ENCODE data around the gene TRMT2A.

TRMT2A gene

GRCh38 chr22:20086101-20086599 is 30.9 kb downstream of the TRMT2A start:
- Histone ChIP-seq H3K23ac (ENCODE audit: low read length in 2 of 2) (no peak overlapping the region), H3K18ac (ENCODE audit: low read depth in 1 of 2, low read length in 2 of 2) (no peak overlapping the region), H2BK12ac (ENCODE audit: low read length in 2 of 2) (no peak overlapping the region), H2BK15ac (ENCODE audit: low read depth, poor library complexity, severe bottlenecking) (no peak overlapping the region), H3K9ac (ENCODE audit: low read length) (no peak overlapping the region), H3K14ac (ENCODE audit: low read length in 2 of 2) (no peak overlapping the region), H4K91ac (ENCODE audit: low read length) (no peak overlapping the region), H3K4me2 (ENCODE audit: low read length, poor library complexity, severe bottlenecking) (no peak overlapping the region), H4K8ac (ENCODE audit: low read length) (no peak overlapping the region), H2AK5ac (ENCODE audit: low read length, severe bottlenecking) (no peak overlapping the region), H2BK120ac (ENCODE audit: low read depth, low read length) (no peak overlapping the region), H3K4me1 (ENCODE audit: control insufficient read depth, insufficient read depth, low read depth, low read length) (peaks cover 30% of the 10 kb centered on the region), H2BK5ac (ENCODE audit: low read depth, low read length, poor library complexity, severe bottlenecking) (no peak overlapping the region), H2AFZ (ENCODE audit: low read depth, low read length) (no peak overlapping the region), H3K9me3 (ENCODE audit: control insufficient read depth, low read length) (no peaks in the 10 kb centered on the region), H3K4me3 (ENCODE audit: insufficient read depth in 1 of 2, low read depth in 1 of 2, low read length in 2 of 2) (no peak overlapping the region), H3K27ac (ENCODE audit: low read length, poor library complexity, severe bottlenecking) (no peak overlapping the region), H3K27me3 (ENCODE audit: control insufficient read depth in 1 of 2, insufficient read depth in 1 of 2, low read length in 2 of 2) (no peaks in the 10 kb centered on the region), H3K79me1 (replicated peaks; ENCODE audit: low read length, poor library complexity, severe bottlenecking) (peaks cover 33% of the 10 kb centered on the region), H3K4ac (ENCODE audit: low read depth in 1 of 2, low read length in 2 of 2) (no peak overlapping the region), H3K36me3 (ENCODE audit: control insufficient read depth in 1 of 2, insufficient read depth in 2 of 2, low read depth in 1 of 2, low read length in 2 of 2) (peaks cover 59 to 67% of the 10 kb centered on the region in 2 experiments)
- 98% methylated on average over 23 of the region's 24 CpGs for WGBS
- no peak for DNase-seq

- H3K27ac ChIP-seq (ENCODE audit: low read length, poor library complexity, severe bottlenecking) = no peak overlapping the region
- no peak overlapping the region for H2BK15ac ChIP-seq (ENCODE audit: low read depth, poor library complexity, severe bottlenecking)
- WGBS = 97% methylated on average over 20 of the region's 20 CpGs
- peaks cover 54 to 62% of the 10 kb centered on the region in 2 experiments for H3K36me3 ChIP-seq (ENCODE audit: control insufficient read depth in 1 of 2, insufficient read depth in 2 of 2, low read depth in 1 of 2, low read length in 2 of 2)
- H3K79me1 ChIP-seq (replicated peaks; ENCODE audit: low read length, poor library complexity, severe bottlenecking) = peaks cover 30% of the 10 kb centered on the region
- DNase-seq = no peak
- H3K4me2 ChIP-seq (ENCODE audit: low read length, poor library complexity, severe bottlenecking) = no peak overlapping the region
- H2BK12ac ChIP-seq (ENCODE audit: low read length in 2 of 2) = no peak overlapping the region
- peaks cover 29% of the 10 kb centered on the region for H3K4me1 ChIP-seq (ENCODE audit: control insufficient read depth, insufficient read depth, low read depth, low read length)
- no peak overlapping the region for H2AK5ac ChIP-seq (ENCODE audit: low read length, severe bottlenecking)
- no peak overlapping the region for H4K8ac ChIP-seq (ENCODE audit: low read length)
- no peak overlapping the region for H3K14ac ChIP-seq (ENCODE audit: low read length in 2 of 2)
- H4K91ac ChIP-seq (ENCODE audit: low read length) = no peak overlapping the region
- no peaks in the 10 kb centered on the region for H3K27me3 ChIP-seq (ENCODE audit: control insufficient read depth in 1 of 2, insufficient read depth in 1 of 2, low read length in 2 of 2)
- H2AFZ ChIP-seq (ENCODE audit: low read depth, low read length) = no peak overlapping the region
- H3K9me3 ChIP-seq (ENCODE audit: control insufficient read depth, low read length) = no peaks in the 10 kb centered on the region
- H2BK5ac ChIP-seq (ENCODE audit: low read depth, low read length, poor library complexity, severe bottlenecking) = no peak overlapping the region
- no peak overlapping the region for H3K4ac ChIP-seq (ENCODE audit: low read depth in 1 of 2, low read length in 2 of 2)
- no peak overlapping the region for H3K4me3 ChIP-seq (ENCODE audit: insufficient read depth in 1 of 2, low read depth in 1 of 2, low read length in 2 of 2)
- no peak overlapping the region for H3K18ac ChIP-seq (ENCODE audit: low read depth in 1 of 2, low read length in 2 of 2)
- no peak overlapping the region for H3K23ac ChIP-seq (ENCODE audit: low read length in 2 of 2)
- H2BK120ac ChIP-seq (ENCODE audit: low read depth, low read length) = no peak overlapping the region
- no peak overlapping the region for H3K9ac ChIP-seq (ENCODE audit: low read length)
Observed at GRCh38 chr22:20085651-20086050, 31.4 kb downstream of the TRMT2A start.

- no peak overlapping the region for H3K27ac ChIP-seq (ENCODE audit: low read length, poor library complexity, severe bottlenecking)
- no peaks in the 10 kb centered on the region for H3K27me3 ChIP-seq (ENCODE audit: control insufficient read depth in 1 of 2, insufficient read depth in 1 of 2, low read length in 2 of 2)
- DNase-seq = peak; percentile 18
- H3K9ac ChIP-seq (ENCODE audit: low read length) = no peak overlapping the region
- H2AFZ ChIP-seq (ENCODE audit: low read depth, low read length) = no peak overlapping the region
- no peak overlapping the region for H4K8ac ChIP-seq (ENCODE audit: low read length)
- no peak overlapping the region for H4K91ac ChIP-seq (ENCODE audit: low read length)
- 80% methylated on average over 23 of the region's 23 CpGs for WGBS
- no peak overlapping the region for H3K4me3 ChIP-seq (ENCODE audit: insufficient read depth in 1 of 2, low read depth in 1 of 2, low read length in 2 of 2)
- no peak overlapping the region for H2BK15ac ChIP-seq (ENCODE audit: low read depth, poor library complexity, severe bottlenecking)
- H3K4me1 ChIP-seq (ENCODE audit: control insufficient read depth, insufficient read depth, low read depth, low read length) = peaks cover 27% of the 10 kb centered on the region
- H3K4ac ChIP-seq (ENCODE audit: low read depth in 1 of 2, low read length in 2 of 2) = no peak overlapping the region
- no peak overlapping the region for H3K4me2 ChIP-seq (ENCODE audit: low read length, poor library complexity, severe bottlenecking)
- no peak overlapping the region for H3K14ac ChIP-seq (ENCODE audit: low read length in 2 of 2)
- no peak overlapping the region for H3K23ac ChIP-seq (ENCODE audit: low read length in 2 of 2)
- H3K79me1 ChIP-seq (replicated peaks; ENCODE audit: low read length, poor library complexity, severe bottlenecking) = peaks cover 25% of the 10 kb centered on the region
- H2BK12ac ChIP-seq (ENCODE audit: low read length in 2 of 2) = no peak overlapping the region
- H2AK5ac ChIP-seq (ENCODE audit: low read length, severe bottlenecking) = no peak overlapping the region
- H2BK120ac ChIP-seq (ENCODE audit: low read depth, low read length) = no peak overlapping the region
- peaks cover 46 to 54% of the 10 kb centered on the region in 2 experiments for H3K36me3 ChIP-seq (ENCODE audit: control insufficient read depth in 1 of 2, insufficient read depth in 2 of 2, low read depth in 1 of 2, low read length in 2 of 2)
- no peak overlapping the region for H2BK5ac ChIP-seq (ENCODE audit: low read depth, low read length, poor library complexity, severe bottlenecking)
- H3K18ac ChIP-seq (ENCODE audit: low read depth in 1 of 2, low read length in 2 of 2) = no peak overlapping the region
- H3K9me3 ChIP-seq (ENCODE audit: control insufficient read depth, low read length) = no peaks in the 10 kb centered on the region
Observed at GRCh38 chr22:20084547-20085413, 32.2 kb downstream of the TRMT2A start.

- Histone ChIP-seq H3K4me3 (ENCODE audit: insufficient read depth in 1 of 2, low read depth in 1 of 2, low read length in 2 of 2) (no peak overlapping the region), H2BK12ac (ENCODE audit: low read length in 2 of 2) (no peak overlapping the region), H3K36me3 (ENCODE audit: control insufficient read depth in 1 of 2, insufficient read depth in 2 of 2, low read depth in 1 of 2, low read length in 2 of 2) (peaks cover 38 to 46% of the 10 kb centered on the region in 2 experiments), H3K4me1 (ENCODE audit: control insufficient read depth, insufficient read depth, low read depth, low read length) (peaks cover 27% of the 10 kb centered on the region), H3K4ac (ENCODE audit: low read depth in 1 of 2, low read length in 2 of 2) (no peak overlapping the region), H3K9me3 (ENCODE audit: control insufficient read depth, low read length) (no peaks in the 10 kb centered on the region), H3K9ac (ENCODE audit: low read length) (no peak overlapping the region), H2AFZ (ENCODE audit: low read depth, low read length) (no peak overlapping the region), H4K8ac (ENCODE audit: low read length) (no peak overlapping the region), H4K91ac (ENCODE audit: low read length) (no peak overlapping the region), H3K4me2 (ENCODE audit: low read length, poor library complexity, severe bottlenecking) (no peak overlapping the region), H3K14ac (ENCODE audit: low read length in 2 of 2) (no peak overlapping the region), H2BK15ac (ENCODE audit: low read depth, poor library complexity, severe bottlenecking) (no peak overlapping the region), H3K27me3 (ENCODE audit: control insufficient read depth in 1 of 2, insufficient read depth in 1 of 2, low read length in 2 of 2) (no peaks in the 10 kb centered on the region), H2AK5ac (ENCODE audit: low read length, severe bottlenecking) (no peak overlapping the region), H3K79me1 (replicated peaks; ENCODE audit: low read length, poor library complexity, severe bottlenecking) (peaks cover 18% of the 10 kb centered on the region), H2BK5ac (ENCODE audit: low read depth, low read length, poor library complexity, severe bottlenecking) (no peak overlapping the region), H3K23ac (ENCODE audit: low read length in 2 of 2) (no peak overlapping the region), H3K18ac (ENCODE audit: low read depth in 1 of 2, low read length in 2 of 2) (no peak overlapping the region), H3K27ac (ENCODE audit: low read length, poor library complexity, severe bottlenecking) (no peak overlapping the region), H2BK120ac (ENCODE audit: low read depth, low read length) (no peak overlapping the region)
- 92% methylated on average over 10 of the region's 10 CpGs for WGBS
- DNase-seq = no peak
Observed at GRCh38 chr22:20083891-20084546, 33.0 kb downstream of the TRMT2A start.

All from mesenchymal stem cell (in vitro differentiated cells and primary cell).